ENCODE measurements around the gene CLEC2D. TPM values are rescaled to one million over a fixed set of nuclear protein-coding genes. Genes with fewer than 3 reads are reported as not detected.
"Not testable (repeated sequence)": the region's sequence is repeated elsewhere in the genome, so short reads cannot be mapped to it uniquely, and the experiment has no call there.

Gene CLEC2D
- total RNA-seq, 2 donors from 2014 or later: 19.3 to 21.5 TPM

DNA sequence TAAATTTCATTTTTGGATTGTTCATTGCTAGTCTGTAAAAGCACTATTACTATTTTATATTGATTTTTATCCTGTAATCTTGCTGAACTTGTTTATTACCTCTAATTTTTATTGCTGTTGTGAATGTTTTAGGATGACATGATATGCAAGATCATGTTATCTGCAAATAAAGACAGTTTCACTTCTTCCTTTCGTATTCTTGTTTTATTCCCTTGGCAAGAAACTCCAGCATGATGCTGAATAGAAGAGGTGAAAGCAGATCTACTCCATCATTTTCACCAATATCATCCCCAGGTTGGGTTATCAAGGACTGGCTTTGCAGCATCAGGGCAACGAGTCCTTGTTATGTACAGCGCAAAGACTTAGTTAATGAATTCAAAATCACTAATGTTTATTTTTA is 66.1 kb downstream of the CLEC2D start:
- Histone ChIP-seq H3K27me3 (ENCODE audit: control insufficient read depth, insufficient read depth, low read length, poor library complexity, severe bottlenecking) (no peaks in the 10 kb centered on the region), H3K9me3 (ENCODE audit: control insufficient read depth, low read length) (no peaks in the 10 kb centered on the region), H3K4me1 (ENCODE audit: control insufficient read depth, insufficient read depth, low read length) (no peaks in the 10 kb centered on the region), H3K4me3 (ENCODE audit: low read length) (no peak overlapping the region), H3K9ac (ENCODE audit: extremely low read depth, low read length, poor library complexity, severe bottlenecking) (no peak overlapping the region), H3K27ac (ENCODE audit: low read depth, low read length) (no peak overlapping the region), H3K36me3 (ENCODE audit: control insufficient read depth, insufficient read depth, low read length) (no peaks in the 10 kb centered on the region)
- no peaks in the 10 kb centered on the region for H3K27me3 Mint-ChIP-seq (ENCODE audit: insufficient read depth)
- H3K9me3 Mint-ChIP-seq: peaks cover 8% of the 10 kb centered on the region
- H3K4me1 Mint-ChIP-seq: no peaks in the 10 kb centered on the region
- no peak overlapping the region for H3K4me3 Mint-ChIP-seq
- WGBS, 2 experiments (ENCODE audit: insufficient coverage in 1 of 2, insufficient read length in 1 of 2): 94% methylated on average over 2 of the region's 3 CpGs; no CpG with 5 or more reads in 1 of the 2 experiments
- no peak for DNase-seq
- TF ChIP-seq CTCF (conservative IDR thresholded peaks at IDR 0.05): no peak
- H3K27ac Mint-ChIP-seq: no peak overlapping the region
- no peaks in the 10 kb centered on the region for H3K36me3 Mint-ChIP-seq (ENCODE audit: low read depth)

- H3K27me3 Mint-ChIP-seq (ENCODE audit: insufficient read depth): no peaks in the 10 kb centered on the region
- H3K36me3 Mint-ChIP-seq (ENCODE audit: low read depth): no peaks in the 10 kb centered on the region
- H3K27ac Mint-ChIP-seq: no peak overlapping the region
- no peak overlapping the region for H3K4me3 Mint-ChIP-seq
- 94 to 100% methylated on average over 1 to 3 of the region's 3 CpGs for WGBS, 2 experiments (ENCODE audit: insufficient coverage in 1 of 2, insufficient read length in 1 of 2)
- no peak for TF ChIP-seq CTCF (conservative IDR thresholded peaks at IDR 0.05)
- no peak overlapping the region for H3K9ac ChIP-seq (ENCODE audit: extremely low read depth, low read length, poor library complexity, severe bottlenecking)
- no peaks in the 10 kb centered on the region for H3K36me3 ChIP-seq (ENCODE audit: control insufficient read depth, insufficient read depth, low read length)
- H3K4me1 Mint-ChIP-seq: no peaks in the 10 kb centered on the region
- H3K9me3 Mint-ChIP-seq: peaks cover 8% of the 10 kb centered on the region
- DNase-seq: no peak
- H3K27ac ChIP-seq (ENCODE audit: low read depth, low read length): no peak overlapping the region
- H3K27me3 ChIP-seq (ENCODE audit: control insufficient read depth, insufficient read depth, low read length, poor library complexity, severe bottlenecking): no peaks in the 10 kb centered on the region
- H3K9me3 ChIP-seq (ENCODE audit: control insufficient read depth, low read length): no peaks in the 10 kb centered on the region
- H3K4me3 ChIP-seq (ENCODE audit: low read length): no peak overlapping the region
- H3K4me1 ChIP-seq (ENCODE audit: control insufficient read depth, insufficient read depth, low read length): no peaks in the 10 kb centered on the region
These were observed 67.6 kb downstream of the CLEC2D start for GRCh38 chr12:9736936-9737705.

- not testable (repeated sequence) for H3K9ac ChIP-seq (ENCODE audit: extremely low read depth, low read length, poor library complexity, severe bottlenecking); H3K9me3 ChIP-seq (ENCODE audit: control insufficient read depth, low read length); H3K27me3 Mint-ChIP-seq (ENCODE audit: insufficient read depth); H3K4me1 Mint-ChIP-seq; H3K4me3 ChIP-seq (ENCODE audit: low read length); H3K36me3 ChIP-seq (ENCODE audit: control insufficient read depth, insufficient read depth, low read length); H3K27me3 ChIP-seq (ENCODE audit: control insufficient read depth, insufficient read depth, low read length, poor library complexity, severe bottlenecking); H3K9me3 Mint-ChIP-seq; H3K27ac Mint-ChIP-seq; H3K4me1 ChIP-seq (ENCODE audit: control insufficient read depth, insufficient read depth, low read length); DNase-seq; H3K27ac ChIP-seq (ENCODE audit: low read depth, low read length); H3K36me3 Mint-ChIP-seq (ENCODE audit: low read depth)
- 83 to 87% methylated on average over 7 to 13 of the region's 14 CpGs for WGBS, 2 experiments (ENCODE audit: insufficient coverage in 1 of 2, insufficient read length in 1 of 2)
- H3K4me3 Mint-ChIP-seq: peak overlapping the region; percentile 41
These were observed 69.4 kb downstream of the CLEC2D start for GRCh38 chr12:9738905-9739304.

DNA sequence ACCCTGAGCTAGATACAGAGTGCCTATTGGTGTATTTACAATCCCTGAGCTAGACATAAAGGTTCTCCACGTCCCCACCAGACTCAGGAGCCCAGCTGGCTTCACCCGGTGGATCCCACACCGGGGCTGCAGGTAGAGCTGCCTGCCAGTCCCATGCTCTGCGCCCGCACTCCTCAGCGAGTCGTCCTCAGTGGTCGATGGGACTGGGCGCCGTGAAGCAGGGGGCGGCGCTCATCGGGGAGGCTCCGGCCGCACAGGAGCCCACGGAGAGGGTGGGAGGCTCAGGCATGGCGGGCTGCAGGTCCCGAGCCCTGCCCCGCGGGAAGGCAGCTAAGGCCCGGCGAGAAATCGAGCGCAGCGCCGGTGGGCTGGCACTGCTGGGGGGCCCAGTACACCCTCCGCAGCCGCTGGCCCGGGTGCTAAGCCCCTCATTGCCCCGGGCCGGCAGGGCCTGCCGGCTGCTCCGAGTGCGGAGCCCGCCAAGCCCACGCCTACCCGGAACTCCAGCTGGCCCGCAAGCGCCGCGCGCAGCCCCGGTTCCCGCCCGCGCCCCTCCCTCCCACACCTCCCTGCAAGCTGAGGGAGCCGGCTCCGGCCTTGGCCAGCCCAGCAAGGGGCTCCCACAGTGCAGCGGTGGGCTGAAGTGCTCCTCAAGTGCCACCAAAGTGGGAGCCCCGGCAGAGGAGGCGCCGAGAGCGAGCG is 70.0 kb downstream of the CLEC2D start:
- H3K27me3 ChIP-seq (ENCODE audit: control insufficient read depth, insufficient read depth, low read length, poor library complexity, severe bottlenecking); H3K4me3 ChIP-seq (ENCODE audit: low read length); H3K9me3 ChIP-seq (ENCODE audit: control insufficient read depth, low read length); H3K36me3 Mint-ChIP-seq (ENCODE audit: low read depth); H3K4me1 ChIP-seq (ENCODE audit: control insufficient read depth, insufficient read depth, low read length); H3K9me3 Mint-ChIP-seq; H3K27ac Mint-ChIP-seq; H3K4me1 Mint-ChIP-seq; H3K27ac ChIP-seq (ENCODE audit: low read depth, low read length); H3K9ac ChIP-seq (ENCODE audit: extremely low read depth, low read length, poor library complexity, severe bottlenecking); H3K36me3 ChIP-seq (ENCODE audit: control insufficient read depth, insufficient read depth, low read length); H3K27me3 Mint-ChIP-seq (ENCODE audit: insufficient read depth); DNase-seq: not testable (repeated sequence)
- peak overlapping the region; percentile 41 for H3K4me3 Mint-ChIP-seq
- 91 to 96% methylated on average over 5 to 50 of the region's 54 CpGs for WGBS, 2 experiments (ENCODE audit: insufficient coverage in 1 of 2, insufficient read length in 1 of 2)
